ENCODE data around the gene PAPPA. TPM values are rescaled to one million over a fixed set of nuclear protein-coding genes. Genes with fewer than 3 reads are reported as not detected.

Gene PAPPA
- polyA plus RNA-seq, 1 donor from 2014 or later = 0.41 TPM

GRCh38 chr9:116154334-116154975, 864 bp downstream of the PAPPA start:
- H2AFZ ChIP-seq (ENCODE audit: low read depth, low read length) = no peak overlapping the region

GRCh38 chr9:116154976-116155697, 1.5 kb downstream of the PAPPA start:
- TF ChIP-seq MXI1 (conservative IDR thresholded peaks at IDR 0.05; ENCODE audit: poor library complexity, severe bottlenecking) = no peak
- TF ChIP-seq RAD21 (conservative IDR thresholded peaks at IDR 0.05) = no peak
- TF ChIP-seq POLR2AphosphoS5 (IDR thresholded peaks at IDR 0.05) = no peak
- no peak for TF ChIP-seq CTCF (IDR thresholded peaks at IDR 0.05; ENCODE audit: poor library complexity, severe bottlenecking)
- no peak for TF ChIP-seq REST (IDR thresholded peaks at IDR 0.05; ENCODE audit: borderline replicate concordance)
- no peak for TF ChIP-seq EZH2 (IDR thresholded peaks at IDR 0.05; ENCODE audit: borderline replicate concordance, insufficient read depth, low read length, poor library complexity, severe bottlenecking)
- no peak for TF ChIP-seq TAF1 (IDR thresholded peaks at IDR 0.05; ENCODE audit: low read depth)
- TF ChIP-seq EP300 (conservative IDR thresholded peaks at IDR 0.05; ENCODE audit: poor library complexity, severe bottlenecking) = no peak
- TF ChIP-seq SMC3 (conservative IDR thresholded peaks at IDR 0.05; ENCODE audit: poor library complexity) = no peak
- Histone ChIP-seq H3K36me3 (ENCODE audit: insufficient read depth, low read length) (no peaks in the 10 kb centered on the region), H2AFZ (ENCODE audit: low read depth, low read length) (no peak overlapping the region), H4K20me1 (ENCODE audit: insufficient read depth) (no peaks in the 10 kb centered on the region), H3K9ac (ENCODE audit: low read length) (no peak overlapping the region), H3K27me3 (ENCODE audit: insufficient read depth, low read depth, low read length) (peaks cover 85% of the 10 kb centered on the region), H3K27ac (ENCODE audit: low read length) (no peak overlapping the region), H3K4me2 (ENCODE audit: low read length) (no peak overlapping the region), H3K79me2 (replicated peaks; ENCODE audit: insufficient read depth, low read length) (no peaks in the 10 kb centered on the region), H3K4me3 (ENCODE audit: low read length) (peak overlapping the region; percentile 72), H3K9me3 (ENCODE audit: low read length) (no peaks in the 10 kb centered on the region), H3K9me2 (ENCODE audit: insufficient read depth, low read length) (no peaks in the 10 kb centered on the region), H3F3A (ENCODE audit: insufficient read depth, low read length, poor library complexity, severe bottlenecking) (no peaks in the 10 kb centered on the region)

More at GRCh38 chr9:116154334-116154975, 864 bp downstream of the PAPPA start:
- Histone ChIP-seq H3K9me3 (ENCODE audit: low read length) (no peaks in the 10 kb centered on the region), H3K36me3 (ENCODE audit: insufficient read depth, low read length) (no peaks in the 10 kb centered on the region), H3K79me2 (replicated peaks; ENCODE audit: insufficient read depth, low read length) (no peaks in the 10 kb centered on the region), H3K27me3 (ENCODE audit: insufficient read depth, low read depth, low read length) (peaks cover 79% of the 10 kb centered on the region), H3F3A (ENCODE audit: insufficient read depth, low read length, poor library complexity, severe bottlenecking) (no peaks in the 10 kb centered on the region), H3K4me2 (ENCODE audit: low read length) (no peak overlapping the region), H3K9me2 (ENCODE audit: insufficient read depth, low read length) (no peaks in the 10 kb centered on the region), H4K20me1 (ENCODE audit: insufficient read depth) (no peaks in the 10 kb centered on the region), H3K9ac (ENCODE audit: low read length) (peak overlapping the region; percentile 37), H3K4me3 (ENCODE audit: low read length) (peak overlapping the region; percentile 72), H3K27ac (ENCODE audit: low read length) (no peak overlapping the region)
- TF ChIP-seq SMC3 (conservative IDR thresholded peaks at IDR 0.05; ENCODE audit: poor library complexity) = no peak
- peak; percentile 20 for TF ChIP-seq RAD21 (conservative IDR thresholded peaks at IDR 0.05)
